Measurements from ENCODE around the gene PCSK6. TPM values are rescaled to one million over a fixed set of nuclear protein-coding genes. Genes with fewer than 3 reads are reported as not detected.

The PCSK6 gene
- total and polyA plus RNA-seq, 2 of the 8 experiments (the other 6 are each of a cell fraction or from before 2014, with no cell fraction given) = 1.9 to 4.0 TPM

DNA sequence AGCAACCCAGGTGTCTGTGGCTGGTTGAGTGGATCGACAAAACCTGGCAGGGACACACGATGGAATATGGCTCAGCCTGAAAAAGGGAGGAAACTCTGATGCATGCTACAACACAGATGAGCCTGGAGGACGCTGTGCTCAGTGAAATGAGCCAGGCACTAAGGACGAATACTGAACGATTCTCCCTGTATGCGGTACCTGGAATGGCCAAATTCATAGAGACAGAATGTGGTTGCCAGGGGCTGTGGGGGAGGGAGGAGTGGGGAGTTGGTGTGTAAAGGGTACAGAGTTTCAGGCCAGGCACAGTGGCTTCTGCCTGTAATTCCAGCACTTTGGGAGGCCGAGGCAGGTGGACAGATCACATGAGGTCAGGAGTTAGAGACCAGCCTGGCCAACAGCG, 35.1 kb downstream of the PCSK6 start (continued):
- TF ChIP-seq, protein P1, sequence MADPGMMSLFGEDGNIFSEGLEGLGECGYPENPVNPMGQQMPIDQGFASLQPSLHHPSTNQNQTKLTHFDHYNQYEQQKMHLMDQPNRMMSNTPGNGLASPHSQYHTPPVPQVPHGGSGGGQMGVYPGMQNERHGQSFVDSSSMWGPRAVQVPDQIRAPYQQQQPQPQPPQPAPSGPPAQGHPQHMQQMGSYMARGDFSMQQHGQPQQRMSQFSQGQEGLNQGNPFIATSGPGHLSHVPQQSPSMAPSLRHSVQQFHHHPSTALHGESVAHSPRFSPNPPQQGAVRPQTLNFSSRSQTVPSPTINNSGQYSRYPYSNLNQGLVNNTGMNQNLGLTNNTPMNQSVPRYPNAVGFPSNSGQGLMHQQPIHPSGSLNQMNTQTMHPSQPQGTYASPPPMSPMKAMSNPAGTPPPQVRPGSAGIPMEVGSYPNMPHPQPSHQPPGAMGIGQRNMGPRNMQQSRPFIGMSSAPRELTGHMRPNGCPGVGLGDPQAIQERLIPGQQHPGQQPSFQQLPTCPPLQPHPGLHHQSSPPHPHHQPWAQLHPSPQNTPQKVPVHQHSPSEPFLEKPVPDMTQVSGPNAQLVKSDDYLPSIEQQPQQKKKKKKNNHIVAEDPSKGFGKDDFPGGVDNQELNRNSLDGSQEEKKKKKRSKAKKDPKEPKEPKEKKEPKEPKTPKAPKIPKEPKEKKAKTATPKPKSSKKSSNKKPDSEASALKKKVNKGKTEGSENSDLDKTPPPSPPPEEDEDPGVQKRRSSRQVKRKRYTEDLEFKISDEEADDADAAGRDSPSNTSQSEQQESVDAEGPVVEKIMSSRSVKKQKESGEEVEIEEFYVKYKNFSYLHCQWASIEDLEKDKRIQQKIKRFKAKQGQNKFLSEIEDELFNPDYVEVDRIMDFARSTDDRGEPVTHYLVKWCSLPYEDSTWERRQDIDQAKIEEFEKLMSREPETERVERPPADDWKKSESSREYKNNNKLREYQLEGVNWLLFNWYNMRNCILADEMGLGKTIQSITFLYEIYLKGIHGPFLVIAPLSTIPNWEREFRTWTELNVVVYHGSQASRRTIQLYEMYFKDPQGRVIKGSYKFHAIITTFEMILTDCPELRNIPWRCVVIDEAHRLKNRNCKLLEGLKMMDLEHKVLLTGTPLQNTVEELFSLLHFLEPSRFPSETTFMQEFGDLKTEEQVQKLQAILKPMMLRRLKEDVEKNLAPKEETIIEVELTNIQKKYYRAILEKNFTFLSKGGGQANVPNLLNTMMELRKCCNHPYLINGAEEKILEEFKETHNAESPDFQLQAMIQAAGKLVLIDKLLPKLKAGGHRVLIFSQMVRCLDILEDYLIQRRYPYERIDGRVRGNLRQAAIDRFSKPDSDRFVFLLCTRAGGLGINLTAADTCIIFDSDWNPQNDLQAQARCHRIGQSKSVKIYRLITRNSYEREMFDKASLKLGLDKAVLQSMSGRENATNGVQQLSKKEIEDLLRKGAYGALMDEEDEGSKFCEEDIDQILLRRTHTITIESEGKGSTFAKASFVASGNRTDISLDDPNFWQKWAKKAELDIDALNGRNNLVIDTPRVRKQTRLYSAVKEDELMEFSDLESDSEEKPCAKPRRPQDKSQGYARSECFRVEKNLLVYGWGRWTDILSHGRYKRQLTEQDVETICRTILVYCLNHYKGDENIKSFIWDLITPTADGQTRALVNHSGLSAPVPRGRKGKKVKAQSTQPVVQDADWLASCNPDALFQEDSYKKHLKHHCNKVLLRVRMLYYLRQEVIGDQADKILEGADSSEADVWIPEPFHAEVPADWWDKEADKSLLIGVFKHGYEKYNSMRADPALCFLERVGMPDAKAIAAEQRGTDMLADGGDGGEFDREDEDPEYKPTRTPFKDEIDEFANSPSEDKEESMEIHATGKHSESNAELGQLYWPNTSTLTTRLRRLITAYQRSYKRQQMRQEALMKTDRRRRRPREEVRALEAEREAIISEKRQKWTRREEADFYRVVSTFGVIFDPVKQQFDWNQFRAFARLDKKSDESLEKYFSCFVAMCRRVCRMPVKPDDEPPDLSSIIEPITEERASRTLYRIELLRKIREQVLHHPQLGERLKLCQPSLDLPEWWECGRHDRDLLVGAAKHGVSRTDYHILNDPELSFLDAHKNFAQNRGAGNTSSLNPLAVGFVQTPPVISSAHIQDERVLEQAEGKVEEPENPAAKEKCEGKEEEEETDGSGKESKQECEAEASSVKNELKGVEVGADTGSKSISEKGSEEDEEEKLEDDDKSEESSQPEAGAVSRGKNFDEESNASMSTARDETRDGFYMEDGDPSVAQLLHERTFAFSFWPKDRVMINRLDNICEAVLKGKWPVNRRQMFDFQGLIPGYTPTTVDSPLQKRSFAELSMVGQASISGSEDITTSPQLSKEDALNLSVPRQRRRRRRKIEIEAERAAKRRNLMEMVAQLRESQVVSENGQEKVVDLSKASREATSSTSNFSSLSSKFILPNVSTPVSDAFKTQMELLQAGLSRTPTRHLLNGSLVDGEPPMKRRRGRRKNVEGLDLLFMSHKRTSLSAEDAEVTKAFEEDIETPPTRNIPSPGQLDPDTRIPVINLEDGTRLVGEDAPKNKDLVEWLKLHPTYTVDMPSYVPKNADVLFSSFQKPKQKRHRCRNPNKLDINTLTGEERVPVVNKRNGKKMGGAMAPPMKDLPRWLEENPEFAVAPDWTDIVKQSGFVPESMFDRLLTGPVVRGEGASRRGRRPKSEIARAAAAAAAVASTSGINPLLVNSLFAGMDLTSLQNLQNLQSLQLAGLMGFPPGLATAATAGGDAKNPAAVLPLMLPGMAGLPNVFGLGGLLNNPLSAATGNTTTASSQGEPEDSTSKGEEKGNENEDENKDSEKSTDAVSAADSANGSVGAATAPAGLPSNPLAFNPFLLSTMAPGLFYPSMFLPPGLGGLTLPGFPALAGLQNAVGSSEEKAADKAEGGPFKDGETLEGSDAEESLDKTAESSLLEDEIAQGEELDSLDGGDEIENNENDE (IDR thresholded peaks at IDR 0.05; ENCODE audit: insufficient replicate concordance, low read length) = no peak
- TF ChIP-seq, protein P2, sequence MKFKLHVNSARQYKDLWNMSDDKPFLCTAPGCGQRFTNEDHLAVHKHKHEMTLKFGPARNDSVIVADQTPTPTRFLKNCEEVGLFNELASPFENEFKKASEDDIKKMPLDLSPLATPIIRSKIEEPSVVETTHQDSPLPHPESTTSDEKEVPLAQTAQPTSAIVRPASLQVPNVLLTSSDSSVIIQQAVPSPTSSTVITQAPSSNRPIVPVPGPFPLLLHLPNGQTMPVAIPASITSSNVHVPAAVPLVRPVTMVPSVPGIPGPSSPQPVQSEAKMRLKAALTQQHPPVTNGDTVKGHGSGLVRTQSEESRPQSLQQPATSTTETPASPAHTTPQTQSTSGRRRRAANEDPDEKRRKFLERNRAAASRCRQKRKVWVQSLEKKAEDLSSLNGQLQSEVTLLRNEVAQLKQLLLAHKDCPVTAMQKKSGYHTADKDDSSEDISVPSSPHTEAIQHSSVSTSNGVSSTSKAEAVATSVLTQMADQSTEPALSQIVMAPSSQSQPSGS (IDR thresholded peaks at IDR 0.05; ENCODE audit: low read length) = no peak
- TF ChIP-seq SAP30 (IDR thresholded peaks at IDR 0.05; ENCODE audit: insufficient read depth, insufficient replicate concordance, low read length) = no peak

All from H1 (cell line).